Measurements from ENCODE around the gene AQR.

GRCh38 chr15:34952481-34952880 is 17.1 kb downstream of the AQR start:
- TF ChIP-seq POLR2A (IDR thresholded peaks at IDR 0.05) (no peak), CTCF (IDR thresholded peaks at IDR 0.05) (no peak)

All from esophagus squamous epithelium (tissue), 4 donors.